ENCODE results near the gene ADSL. TPM values are rescaled to one million over a fixed set of nuclear protein-coding genes. Genes with fewer than 3 reads are reported as not detected.
A peak's percentile ranks its signal among the peaks of the same experiment; 100 is the strongest.

The ADSL gene
- total and polyA plus RNA-seq, 2 of the 8 experiments (the other 6 are each of a cell fraction or from before 2014, with no cell fraction given), result 197 to 218 TPM

DNA sequence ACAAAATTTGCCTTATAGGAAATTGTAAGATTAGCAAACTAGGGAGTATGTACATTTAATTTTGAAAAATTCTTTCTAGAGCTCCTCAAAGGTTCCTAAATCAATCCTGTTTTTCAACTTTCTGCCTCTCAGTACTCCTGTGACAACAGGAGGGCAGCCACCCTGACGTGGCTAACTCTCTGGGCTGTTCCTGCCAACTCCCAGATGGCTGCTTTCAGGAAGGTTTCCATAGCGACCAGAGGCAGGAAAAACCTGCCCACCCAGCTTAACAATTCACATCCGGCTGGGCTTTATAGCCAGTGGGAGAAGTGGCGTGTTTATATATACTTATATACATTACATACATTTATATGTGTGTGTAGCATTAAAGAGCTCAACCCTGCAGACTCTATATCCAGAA lies 50.6 kb downstream of the ADSL start:
- Histone ChIP-seq H4K5ac (ENCODE audit: insufficient read length, low read depth, low read length) (no peak overlapping the region), H3K14ac (ENCODE audit: insufficient read length) (no peak overlapping the region), H3K36me3 (ENCODE audit: control insufficient read depth in 2 of 4, insufficient read depth in 4 of 4, low read length in 3 of 4) (peaks cover 0 to 8% (median 0%) of the 10 kb centered on the region in 4 experiments; a peak in 1 of 8 replicates), H2BK120ac (replicated peaks; ENCODE audit: low read depth, low read length) (no peak overlapping the region), H3K79me1 (ENCODE audit: low read depth, low read length) (no peaks in the 10 kb centered on the region), H4K8ac (ENCODE audit: extremely low read depth, insufficient read depth, low read length) (no peak overlapping the region), H3K27me3 (replicated peaks in 1 of 4; ENCODE audit: control insufficient read depth in 3 of 4, extremely low read depth in 1 of 4, insufficient read depth in 3 of 4, low read length in 3 of 4) (no peaks in the 10 kb centered on the region), H3K56ac (replicated peaks; ENCODE audit: insufficient read length, low read depth, low read length) (no peak overlapping the region), H2AK5ac (ENCODE audit: low read depth, low read length) (no peak overlapping the region), H2BK5ac (ENCODE audit: low read depth, low read length) (no peak overlapping the region), H3K18ac (ENCODE audit: extremely low read depth, low read length) (no peak overlapping the region), H3K23ac (ENCODE audit: insufficient read length) (no peak overlapping the region), H2AFZ (ENCODE audit: low read length) (no peak overlapping the region), H3K79me2 (ENCODE audit: control insufficient read depth in 1 of 2, insufficient read depth in 2 of 2, low read length in 2 of 2) (no peaks in the 10 kb centered on the region), H3K4me2 (ENCODE audit: insufficient read depth in 1 of 2, low read depth in 2 of 2, low read length in 2 of 2) (peak overlapping the region in 1 of 2 experiments; percentile 26; a peak in 1 of 4 replicates), H3K4me1 (replicated peaks in 1 of 4; ENCODE audit: control insufficient read depth in 3 of 4, insufficient read depth in 4 of 4, low read length in 3 of 4) (peaks cover 0 to 2% (median under 1%) of the 10 kb centered on the region in 4 experiments; a peak in 3 of 7 replicates), H3K9me3 (ENCODE audit: insufficient read depth in 2 of 2, low read depth in 1 of 2, low read length in 1 of 2) (no peaks in the 10 kb centered on the region), H3K4me3 (ENCODE audit: extremely low read depth in 1 of 4, insufficient read depth in 2 of 4, low read depth in 3 of 4, low read length in 4 of 4) (no peak overlapping the region), H3K9ac (replicated peaks in 1 of 4; ENCODE audit: extremely low read depth in 1 of 4, low read depth in 3 of 4, low read length in 3 of 4) (no peak overlapping the region), H2BK12ac (ENCODE audit: low read depth, low read length) (no peak overlapping the region), H3K23me2 (ENCODE audit: low read depth, low read length) (no peaks in the 10 kb centered on the region), H3K4ac (replicated peaks; ENCODE audit: insufficient read length, low read depth, low read length) (no peak overlapping the region), H3K27ac (ENCODE audit: low read depth, low read length) (no peak overlapping the region), H4K20me1 (replicated peaks in 1 of 2; ENCODE audit: control insufficient read depth in 1 of 2, insufficient read depth in 2 of 2, low read length in 2 of 2) (no peaks in the 10 kb centered on the region), H2BK20ac (ENCODE audit: low read length) (no peak overlapping the region), H4K91ac (replicated peaks; ENCODE audit: insufficient read length, low read length) (no peak overlapping the region), H2BK15ac (ENCODE audit: low read length) (no peak overlapping the region)
- DNase-seq (ENCODE audit: low read depth in 1 of 2, low spot score in 2 of 2) (peak in 1 of 2 experiments; percentile 53), FAIRE-seq (peak; percentile 52)
- ChIA-PET CTCF (ENCODE audit: partially characterized antibody) (interaction anchor here (0.6 to 3.4 kb wide), 6 partner anchors 12 to 903 kb away, joined by 3 to 10 read pairs (median 4); no protein-coding TSS in a partner anchor), POLR2A (ENCODE audit: partially characterized antibody) (interaction anchor here (1.4 to 2.4 kb wide), 3 partner anchors 19 to 26 kb away, joined by 3 to 11 read pairs (median 3); partner anchors contain the start of gene SGSM3)
- no peak for TF ChIP-seq RBBP5 (IDR thresholded peaks at IDR 0.05; ENCODE audit: borderline replicate concordance, low read depth, low read length)
- TF ChIP-seq, protein P1, sequence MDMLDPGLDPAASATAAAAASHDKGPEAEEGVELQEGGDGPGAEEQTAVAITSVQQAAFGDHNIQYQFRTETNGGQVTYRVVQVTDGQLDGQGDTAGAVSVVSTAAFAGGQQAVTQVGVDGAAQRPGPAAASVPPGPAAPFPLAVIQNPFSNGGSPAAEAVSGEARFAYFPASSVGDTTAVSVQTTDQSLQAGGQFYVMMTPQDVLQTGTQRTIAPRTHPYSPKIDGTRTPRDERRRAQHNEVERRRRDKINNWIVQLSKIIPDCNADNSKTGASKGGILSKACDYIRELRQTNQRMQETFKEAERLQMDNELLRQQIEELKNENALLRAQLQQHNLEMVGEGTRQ (IDR thresholded peaks at IDR 0.05; ENCODE audit: low read length), result no peak
- TF ChIP-seq RXRA (IDR thresholded peaks at IDR 0.05; ENCODE audit: insufficient read depth, low read depth, low read length), result no peak
- 0 out of 3 replicates have a peak, but pooled peaks of 1 of the 2 experiments have one; percentile 7 for TF ChIP-seq EP300 (IDR thresholded peaks at IDR 0.05; ENCODE audit: borderline replicate concordance in 1 of 2, low read depth in 2 of 2, low read length in 2 of 2)
- TF ChIP-seq BACH1 (IDR thresholded peaks at IDR 0.05; ENCODE audit: low read length), result no peak
- no peak for TF ChIP-seq POLR2A (IDR thresholded peaks at IDR 0.05; ENCODE audit: control extremely low read depth in 1 of 2, low read depth in 2 of 2, low read length in 2 of 2)
- 57% methylated on average over 4 of the region's 4 CpGs; no CpG with 5 or more reads in 1 of the 2 experiments for WGBS, 2 experiments (ENCODE audit: extremely low coverage in 1 of 2, insufficient coverage in 1 of 2, insufficient read length in 1 of 2, insufficient replicate concordance in 2 of 2, low coverage in 1 of 2, low lambda C conversion rate in 2 of 2, missing lambda C conversion rate in 1 of 2)

Data from H1 (cell line).